Measurements from ENCODE around the gene SLC22A8. TPM values are rescaled to one million over a fixed set of nuclear protein-coding genes. Genes with fewer than 3 reads are reported as not detected.

SLC22A8 gene
- total RNA-seq, 1 donor from 2014 or later = not detected

Other genes with a start within 250 kb of the SLC22A8 start
- gene TAF6L, start 244.4 kb downstream of the SLC22A8 start, total RNA-seq = 35.7 and 40.2 TPM in 2 replicates
- gene TMEM179B, start 228.4 kb downstream of the SLC22A8 start, total RNA-seq = 29.0 and 41.7 TPM in 2 replicates
- 10.7 and 21.8 TPM in 2 replicates for gene TMEM223, start 223.8 kb downstream of the SLC22A8 start, total RNA-seq
- gene NXF1, start 210.4 kb downstream of the SLC22A8 start, total RNA-seq = 38.1 and 44.2 TPM in 2 replicates
- 34.4 and 36.8 TPM in 2 replicates for gene STX5, start 183.8 kb downstream of the SLC22A8 start, total RNA-seq
- not detected in 2 replicates for gene TEX54, start 183.0 kb downstream of the SLC22A8 start, total RNA-seq
- 39.4 and 46.3 TPM in 2 replicates for gene WDR74, start 176.3 kb downstream of the SLC22A8 start, total RNA-seq
- gene SLC3A2, start 134.9 kb downstream of the SLC22A8 start, total RNA-seq = 77.9 and 84.9 TPM in 2 replicates
- gene CHRM1, start 94.5 kb downstream of the SLC22A8 start, total RNA-seq = not detected in 2 replicates
- not detected in 2 replicates for gene SLC22A6, start 30.9 kb downstream of the SLC22A8 start, total RNA-seq
- not detected in 2 replicates for gene SLC22A24, start 128.4 kb upstream of the SLC22A8 start, total RNA-seq
- gene SLC22A25, start 227.8 kb upstream of the SLC22A8 start, total RNA-seq = not detected in 2 replicates